Small intestine (tissue), 7 donors: ENCODE results near the gene TMEM209. TPM values are rescaled to one million over a fixed set of nuclear protein-coding genes. Genes with fewer than 3 reads are reported as not detected.

Source experiments
- DNase-seq, 2 donors: peaks; one replicate each; pipeline versions ENCODE4 v3.0.0 to v3.0.0-alpha.2; 2013
- FAIRE-seq: peaks from 2 replicates; lab custom pipeline; 2012; peaks lifted over from hg19 to GRCh38; lab: Jason Lieb, UNC
- H3K27ac ChIP-seq, 3 donors: one replicate each; pipeline ENCODE4 v1.5.1; 2013; ENCODE audit warnings: low read length in 2 of 3, mild to moderate bottlenecking in 2 of 3, control low read depth in 1 of 3, inconsistent platforms in 1 of 3, low read depth in 1 of 3, moderate library complexity in 1 of 3
- H3K27me3 ChIP-seq, 3 donors: one replicate each; pipeline ENCODE4 v1.6.1; 2013; ENCODE audit warnings: low read length in 3 of 3, inconsistent platforms in 1 of 3; ENCODE audit not compliant: control insufficient read depth in 3 of 3, insufficient read depth in 3 of 3
- H3K36me3 ChIP-seq, 3 donors: one replicate each; pipeline ENCODE4 v1.6.1; 2013; ENCODE audit warnings: low read length in 3 of 3, inconsistent platforms in 1 of 3, low read depth in 1 of 3, mild to moderate bottlenecking in 1 of 3, moderate library complexity in 1 of 3; ENCODE audit not compliant: control insufficient read depth in 3 of 3, insufficient read depth in 2 of 3
- H3K4me1 ChIP-seq, 3 donors: one replicate each; pipeline ENCODE4 v1.6.1; 2013; ENCODE audit warnings: low read length in 2 of 3, inconsistent platforms in 1 of 3, low read depth in 1 of 3, mild to moderate bottlenecking in 1 of 3, moderate library complexity in 1 of 3; ENCODE audit not compliant: control insufficient read depth in 3 of 3, insufficient read depth in 2 of 3
- H3K4me3 ChIP-seq, 3 donors: one replicate each; pipeline ENCODE4 v1.5.1; 2013; ENCODE audit warnings: low read length in 3 of 3, control low read depth in 1 of 3, inconsistent platforms in 1 of 3, low read depth in 1 of 3, mild to moderate bottlenecking in 1 of 3, moderate library complexity in 1 of 3
- H3K9me3 ChIP-seq, 2 donors: one replicate each; pipeline ENCODE4 v1.6.1; 2013; ENCODE audit warnings: low read depth in 1 of 2, low read length in 1 of 2; ENCODE audit not compliant: control insufficient read depth in 2 of 2, insufficient read depth in 1 of 2
- WGBS, 3 donors: extraction: QIAGEN DNeasy Blood & Tissue Kit; methylation state at CpG; one replicate each; pipeline ENCODE4 v1.1.7; 2013; 5-methylcytosine and 5-hydroxymethylcytosine counted together
- polyA plus RNA-seq, 4 donors: library from polyadenylated mRNA; stranded (reverse) in 3 of 4; unstranded in 1 of 4; fragments of 200-250 nt in 3 of 4; fragments of 120-200 nt in 1 of 4; gene quantifications; one replicate each; pipeline versions ENCODE4 v1.2.1 to v1.2.3, GENCODE V29; 2013
- donor health status: healthy with polysubstance abuse.
- donor health status: control.
- donor health status: control.
- donor health status: Bipolar disorder and iron deficiency.
- donor health status: healthy.

TMEM209 gene
- polyA plus RNA-seq, 4 donors, result 4.3 to 15.5 (median 9.0) TPM

GRCh38 chr7:130143986-130144311 is 61.3 kb downstream of the TMEM209 start:
- Histone ChIP-seq H3K4me3 (no peak overlapping the region), H3K36me3 (peaks cover 0 to 34% (median 0%) of the 10 kb centered on the region in 3 donors), H3K4me1 (peaks cover 0 to 69% (median 5%) of the 10 kb centered on the region in 3 donors), H3K9me3 (no peaks in the 10 kb centered on the region), H3K27ac (peak overlapping the region in 2 of 3 donors; percentile 88 to 91), H3K27me3 (no peaks in the 10 kb centered on the region)
- no peak for FAIRE-seq
- WGBS, 3 donors, result 48 to 67% (median 61%) methylated on average over 3 of the region's 3 CpGs
- no peak for DNase-seq

- Histone ChIP-seq H3K27ac (peak overlapping the region in 1 of 3 donors; percentile 71), H3K4me3 (no peak overlapping the region), H3K9me3 (no peaks in the 10 kb centered on the region), H3K36me3 (peaks cover 0 to 35% (median 0%) of the 10 kb centered on the region in 3 donors), H3K4me1 (peaks cover 0 to 64% (median 5%) of the 10 kb centered on the region in 3 donors), H3K27me3 (no peaks in the 10 kb centered on the region)
- no peak for DNase-seq
- FAIRE-seq, result no peak
- 88 to 95% (median 89%) methylated on average over 5 of the region's 5 CpGs for WGBS, 3 donors
These were observed 61.9 kb downstream of the TMEM209 start for GRCh38 chr7:130143334-130143732.

GRCh38 chr7:130142654-130143333 is 62.4 kb downstream of the TMEM209 start:
- Histone ChIP-seq H3K9me3 (no peaks in the 10 kb centered on the region), H3K27me3 (no peaks in the 10 kb centered on the region), H3K4me1 (peaks cover 0 to 59% (median 5%) of the 10 kb centered on the region in 3 donors), H3K4me3 (no peak overlapping the region), H3K27ac (peak overlapping the region in 2 of 3 donors; percentile 17 to 71), H3K36me3 (peaks cover 0 to 36% (median 0%) of the 10 kb centered on the region in 3 donors)
- FAIRE-seq, result no peak
- no peak for DNase-seq
- 75 to 85% (median 82%) methylated on average over 14 of the region's 14 CpGs for WGBS, 3 donors

- WGBS, 3 donors, result 66 to 75% (median 71%) methylated on average over 17 of the region's 17 CpGs
- Histone ChIP-seq H3K4me3 (peak overlapping the region in 2 of 3 donors; percentile 35 to 37), H3K27ac (peak overlapping the region in 2 of 3 donors; percentile 71 to 75)
These were observed 63.1 kb downstream of the TMEM209 start for GRCh38 chr7:130141884-130142653.

GRCh38 chr7:130141161-130141883 is 63.9 kb downstream of the TMEM209 start:
- peaks cover 0 to 49% (median 5%) of the 10 kb centered on the region in 3 donors for H3K4me1 ChIP-seq
- peak overlapping the region; percentile 35 to 46 (median 37) for H3K4me3 ChIP-seq
- H3K9me3 ChIP-seq, result no peaks in the 10 kb centered on the region
- H3K27ac ChIP-seq, result peak overlapping the region in 2 of 3 donors; percentile 71 to 75
- H3K27me3 ChIP-seq, result no peaks in the 10 kb centered on the region
- DNase-seq, result peak in 1 of 2 donors; percentile 92
- FAIRE-seq, result no peak
- H3K36me3 ChIP-seq, result peaks cover 2 to 37% (median 2%) of the 10 kb centered on the region in 3 donors
- 24 to 66% (median 64%) methylated on average over 36 to 39 of the region's 39 CpGs for WGBS, 3 donors

More at GRCh38 chr7:130141884-130142653, 63.1 kb downstream of the TMEM209 start:
- H3K36me3 ChIP-seq, result peaks cover 2 to 37% (median 2%) of the 10 kb centered on the region in 3 donors
- FAIRE-seq, result no peak
- H3K4me1 ChIP-seq, result peaks cover 0 to 56% (median 5%) of the 10 kb centered on the region in 3 donors
- no peak for DNase-seq
- no peaks in the 10 kb centered on the region for H3K27me3 ChIP-seq
- no peaks in the 10 kb centered on the region for H3K9me3 ChIP-seq

- Histone ChIP-seq H3K27ac (peak overlapping the region in 2 of 3 donors; percentile 71 to 75), H3K9me3 (no peaks in the 10 kb centered on the region), H3K4me1 (peaks cover 0 to 50% (median 5%) of the 10 kb centered on the region in 3 donors), H3K27me3 (no peaks in the 10 kb centered on the region), H3K4me3 (peak overlapping the region in 1 of 3 donors; percentile 37), H3K36me3 (peaks cover 2 to 41% (median 2%) of the 10 kb centered on the region in 3 donors)
- DNase-seq (no peak), FAIRE-seq (no peak)
- 90 to 94% (median 94%) methylated on average over 37 to 47 of the region's 47 CpGs for WGBS, 3 donors
These were observed 64.5 kb downstream of the TMEM209 start for GRCh38 chr7:130140551-130141160.

GRCh38 chr7:130139193-130139960 is 65.8 kb downstream of the TMEM209 start:
- H3K9me3 ChIP-seq, result no peaks in the 10 kb centered on the region
- FAIRE-seq, result no peak
- H3K27me3 ChIP-seq, result no peaks in the 10 kb centered on the region
- H3K4me3 ChIP-seq, result no peak overlapping the region
- H3K4me1 ChIP-seq, result peaks cover 0 to 40% (median 5%) of the 10 kb centered on the region in 3 donors
- no peak overlapping the region for H3K27ac ChIP-seq
- H3K36me3 ChIP-seq, result peaks cover 2 to 48% (median 5%) of the 10 kb centered on the region in 3 donors
- 85 to 93% (median 91%) methylated on average over 2 of the region's 2 CpGs for WGBS, 3 donors
- no peak for DNase-seq
